ENCODE data around the gene NACA.

- TF ChIP-seq CTCF (conservative IDR thresholded peaks at IDR 0.05 in 1 of 2, IDR thresholded peaks at IDR 0.05 in 1 of 2; ENCODE audit: extremely low read depth in 1 of 2, insufficient read depth in 1 of 2, low read depth in 1 of 2, low read length in 2 of 2) (no peak), EZH2 (IDR thresholded peaks at IDR 0.05; ENCODE audit: borderline replicate concordance, low read length) (no peak)
Measured at GRCh38 chr12:56772625-56773024, 47.5 kb upstream of the NACA start.

Data from mammary epithelial cell (primary cell).